Activated CD4-positive, alpha-beta T cell treated with anti-CD3 and anti-CD28 coated beads for 4 hours (primary cell): ENCODE results near the gene GOLGA6C.
"Not testable (repeated sequence)": the region's sequence is repeated elsewhere in the genome, so short reads cannot be mapped to it uniquely, and the experiment has no call there.

ENCODE experiments used
- DNase-seq, 2 donors: peaks; one replicate each; pipeline ENCODE4 v3.0.0-alpha.2; 2020

Gene GOLGA6C

GRCh38 chr15:75319231-75319897 is 61.2 kb downstream of the GOLGA6C start:
- DNase-seq = not testable (repeated sequence)
